NB4 (cell line): ENCODE data around the gene NRDE2.
A peak's percentile ranks its signal among the peaks of the same experiment; 100 is the strongest.

Experiments used
- DNase-seq: peaks from one replicate; pipeline ENCODE4 v3.0.0; 2010; ENCODE audit warnings: low read depth
- H3K4me3 ChIP-seq: one replicate; pipeline ENCODE4 v1.5.1; 2011; ENCODE audit warnings: mild to moderate bottlenecking, low read depth, low read length, moderate library complexity
- CTCF ChIP-seq: IDR thresholded peaks from one replicate; pipeline ENCODE4 v1.5.1; 2012; ENCODE audit warnings: low read depth, low read length
- MYC ChIP-seq: IDR thresholded peaks from 2 replicates; pipeline ENCODE4 v1.6.1; 2011; ENCODE audit warnings: low read depth, low read length
- POLR2A ChIP-seq: IDR thresholded peaks from 2 replicates; pipeline ENCODE4 v1.6.1; 2011; ENCODE audit warnings: mild to moderate bottlenecking; ENCODE audit not compliant: insufficient read length; ENCODE audit errors: extremely low read depth
- TF ChIP-seq, protein P1 (sequence below): IDR thresholded peaks from 2 replicates; pipeline ENCODE4 v1.6.1; 2011; ENCODE audit warnings: low read depth, low read length

Gene NRDE2

DNA sequence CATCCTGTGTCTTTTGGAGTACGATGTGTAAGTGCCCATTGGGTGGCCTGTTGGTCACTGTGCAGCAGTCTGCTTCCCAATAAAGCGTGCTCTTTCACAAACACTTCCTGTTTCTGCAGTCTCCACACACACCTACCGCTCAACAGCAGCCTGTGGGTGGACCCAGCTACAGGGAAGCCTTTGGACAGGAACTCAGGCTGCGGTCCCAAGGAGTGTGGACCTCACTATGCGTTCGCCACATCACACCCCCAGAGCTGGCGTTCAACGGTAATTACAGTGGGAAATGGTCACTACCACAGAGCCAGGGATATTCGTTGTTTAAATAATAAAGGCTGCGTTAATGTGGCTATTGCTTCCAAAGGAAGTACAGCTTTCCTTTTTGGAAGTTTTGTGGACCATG lies 59.2 kb downstream of the NRDE2 start:
- peak; percentile 59 for DNase-seq
- TF ChIP-seq, protein P1, sequence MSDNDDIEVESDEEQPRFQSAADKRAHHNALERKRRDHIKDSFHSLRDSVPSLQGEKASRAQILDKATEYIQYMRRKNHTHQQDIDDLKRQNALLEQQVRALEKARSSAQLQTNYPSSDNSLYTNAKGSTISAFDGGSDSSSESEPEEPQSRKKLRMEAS: no peak
- TF ChIP-seq CTCF (no peak), POLR2A (no peak), MYC (no peak)

GRCh38 chr14:90268420-90268819 lies 63.3 kb downstream of the NRDE2 start:
- H3K4me3 ChIP-seq: no peak overlapping the region
- TF ChIP-seq, protein P1: no peak
- TF ChIP-seq MYC (no peak), POLR2A (no peak), CTCF (no peak)

More for the DNA sequence above, 59.2 kb downstream of the NRDE2 start:
- H3K4me3 ChIP-seq: no peak overlapping the region

GRCh38 chr14:90266441-90267154 lies 65.1 kb downstream of the NRDE2 start:
- H3K4me3 ChIP-seq: no peak overlapping the region
- no peak for DNase-seq
- TF ChIP-seq MYC: no peak
- no peak for TF ChIP-seq POLR2A
- TF ChIP-seq CTCF: no peak
- TF ChIP-seq, protein P1: no peak

More at GRCh38 chr14:90268420-90268819, 63.3 kb downstream of the NRDE2 start:
- no peak for DNase-seq

DNA sequence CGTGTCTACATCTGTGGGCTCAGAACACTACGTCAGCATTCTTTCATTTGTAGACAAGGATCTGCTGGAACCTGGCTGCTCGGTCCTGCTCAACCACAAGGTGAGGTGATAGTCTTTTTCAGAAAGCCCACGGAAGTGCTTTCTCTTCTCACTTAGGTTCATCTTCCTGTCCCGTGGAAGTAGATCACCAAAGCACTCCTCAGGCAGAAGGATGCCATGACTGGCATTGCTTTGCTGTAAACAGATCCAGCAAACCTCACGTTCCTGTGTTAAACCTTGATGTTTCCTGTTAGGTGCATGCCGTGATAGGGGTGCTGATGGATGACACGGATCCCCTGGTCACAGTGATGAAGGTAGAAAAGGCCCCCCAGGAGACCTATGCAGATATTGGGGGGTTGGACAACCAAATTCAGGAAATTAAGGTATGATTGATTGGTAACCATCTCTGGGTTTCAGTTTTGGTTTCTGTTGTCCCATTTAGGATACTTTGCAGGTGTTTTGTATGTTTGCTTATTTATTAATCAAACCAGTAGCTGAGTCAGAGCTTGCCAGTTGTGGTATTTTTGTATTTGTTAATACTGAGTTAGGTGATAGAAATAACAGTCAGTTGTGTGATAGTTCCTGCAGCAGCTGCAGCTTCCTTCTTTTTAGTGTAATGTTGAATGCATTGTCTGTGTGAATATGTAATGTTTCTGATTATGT lies 67.8 kb downstream of the NRDE2 start:
- TF ChIP-seq, protein P1: no peak
- TF ChIP-seq MYC (no peak), POLR2A (no peak), CTCF (no peak)
- no peak overlapping the region for H3K4me3 ChIP-seq
- no peak for DNase-seq

GRCh38 chr14:90256354-90257131 lies 75.2 kb downstream of the NRDE2 start, which contains the start of gene PSMC1:
TSS of gene PSMC1 (plus strand) at chr14:90256553. CDS start at chr14:90256598, 45 bp downstream.
- peak within 1 kb of the TSS; percentile 98 for H3K4me3 ChIP-seq
- no peak for TF ChIP-seq CTCF
- peak; percentile 67 for TF ChIP-seq POLR2A
- 0 out of 2 replicates have a peak, but pooled peaks have one; percentile 15 for TF ChIP-seq MYC
- peak; percentile 94 for DNase-seq
